K562 (cell line): ENCODE data around the gene GRXCR2. TPM values are rescaled to one million over a fixed set of nuclear protein-coding genes. Genes with fewer than 3 reads are reported as not detected.

ENCODE experiments used
- ATAC-seq: fragments of 200-7000 bp; cut with Tn5 transposase; 3 replicates; pipeline ENCODE4 v1.9.1; 2020; ENCODE audit warnings: moderate library complexity
- BruUV-seq: library from RNA; stranded (reverse); fragments of 400-500 nt; replicated peaks from 2 replicates; lab custom pipeline; 2021; lab: Mats Ljungman, UMichigan
- CTCF ChIA-PET: fragments of 300-600 bp; formaldehyde crosslinking; extraction: SDS; loops from one replicate; lab custom pipeline; 2021; ENCODE audit warnings: low intra/inter-chr PET ratio; lab: Yijun Ruan, JAX
- POLR2A ChIA-PET: fragments of 300-600, 350-650 bp; sonication (Branson Sonifier 250); formaldehyde crosslinking; extraction: SDS; loops from one replicate; lab custom pipeline; 2021; ENCODE audit warnings: antibody characterized with exemption, inconsistent platforms; lab: Yijun Ruan, JAX
- DNase-seq, 4 experiments: peaks; one replicate each; pipeline versions ENCODE4 v3.0.0 to v3.0.0-alpha.2; 2011 to 2018; ENCODE audit warnings: low spot score in 3 of 4, mixed read lengths in 3 of 4; ENCODE audit errors: extremely low read depth in 1 of 4
- FAIRE-seq: peaks from 2 replicates; lab custom pipeline; 2011; peaks lifted over from hg19 to GRCh38; lab: Jason Lieb, UNC
- H2AFZ ChIP-seq: 2 replicates; pipeline ENCODE4 v1.6.0; 2011; ENCODE audit warnings: low read depth, low read length, control low read depth, inconsistent platforms
- H3K27ac ChIP-seq: fragments of 200-600 bp; 3 replicates; pipeline ENCODE4 v1.8.0; 2011; ENCODE audit warnings: low read depth, mild to moderate bottlenecking, control low read depth, inconsistent platforms, low read length, moderate library complexity, mixed read lengths; ENCODE audit errors: extremely low read depth
- H3K27me3 ChIP-seq, 2 experiments: fragments of 300-600 bp in 1 of 2; 2 replicates in 1 of 2; 3 replicates in 1 of 2; pipeline versions ENCODE4 v1.6.0 to v1.8.0; 2011; ENCODE audit warnings: inconsistent platforms in 2 of 2, low read length in 2 of 2, mild to moderate bottlenecking in 1 of 2, mixed read lengths in 1 of 2, moderate library complexity in 1 of 2; ENCODE audit not compliant: control insufficient read depth in 2 of 2, insufficient read depth in 2 of 2
- H3K36me3 ChIP-seq: fragments of 300-600 bp; 3 replicates; pipeline ENCODE4 v1.8.0; 2011; ENCODE audit warnings: mild to moderate bottlenecking, low read length, inconsistent platforms; ENCODE audit not compliant: control insufficient read depth, insufficient read depth
- H3K4me1 ChIP-seq, 2 experiments: fragments of 200-600 bp in 1 of 2; replicated peaks in 1 of 2; 2 replicates in 1 of 2; 3 replicates in 1 of 2; pipeline versions ENCODE4 v1.5.1 to v1.8.0; 2011; ENCODE audit warnings: inconsistent platforms in 2 of 2, low read length in 2 of 2, mild to moderate bottlenecking in 1 of 2, mixed read lengths in 1 of 2, moderate library complexity in 1 of 2; ENCODE audit not compliant: control insufficient read depth in 2 of 2, insufficient read depth in 2 of 2
- H3K4me2 ChIP-seq: 2 replicates; pipeline ENCODE4 v1.6.1; 2011; ENCODE audit warnings: low read length, control low read depth, inconsistent platforms, mixed read lengths; ENCODE audit not compliant: insufficient read depth
- H3K4me3 ChIP-seq: fragments of 200-600 bp; sonication (generic), shearing (Covaris generic); 2 replicates; pipeline ENCODE4 v1.5.1; 2016; ENCODE audit warnings: control low read depth, inconsistent platforms
- H3K79me2 ChIP-seq: fragments of 200-600 bp; 3 replicates; pipeline ENCODE4 v1.8.0; 2011; ENCODE audit warnings: low read length, inconsistent platforms; ENCODE audit not compliant: control insufficient read depth, insufficient read depth
- H3K9ac ChIP-seq, 2 experiments: 2 replicates each; pipeline versions ENCODE4 v1.6.0 to v1.6.1; 2011; ENCODE audit warnings: low read depth in 2 of 2, low read length in 2 of 2, control low read depth in 1 of 2, inconsistent platforms in 1 of 2, mild to moderate bottlenecking in 1 of 2, mixed read lengths in 1 of 2; ENCODE audit not compliant: insufficient read depth in 1 of 2
- H3K9me1 ChIP-seq: one replicate; pipeline ENCODE4 v1.6.0; 2011; ENCODE audit warnings: inconsistent platforms, mild to moderate bottlenecking, low read length, moderate library complexity; ENCODE audit not compliant: control insufficient read depth, insufficient read depth
- H3K9me3 ChIP-seq: replicated peaks from 2 replicates; pipeline ENCODE4 v1.5.1; 2011; ENCODE audit warnings: low read depth, low read length, inconsistent platforms; ENCODE audit not compliant: control insufficient read depth, insufficient read depth
- H4K20me1 ChIP-seq: replicated peaks from 2 replicates; pipeline ENCODE4 v1.6.1; 2011; ENCODE audit warnings: low read length, inconsistent platforms, mixed read lengths; ENCODE audit not compliant: control insufficient read depth, insufficient read depth
- ARID1B ChIP-seq: fragments of 450-650 bp; IDR thresholded peaks from 2 replicates; pipeline ENCODE4 v1.6.1; 2016; ENCODE audit warnings: antibody characterized with exemption, mild to moderate bottlenecking, inconsistent platforms
- CBX1 ChIP-seq: sonication (generic); IDR thresholded peaks from 2 replicates; pipeline ENCODE4 v1.6.1; 2016; ENCODE audit warnings: antibody characterized with exemption, low read depth, mild to moderate bottlenecking
- FOXJ2 ChIP-seq: fragments of 200-800 bp; sonication (Bioruptor generic); IDR thresholded peaks from 2 replicates; pipeline ENCODE4 v1.6.1; 2016; ENCODE audit warnings: missing genetic modification characterization, missing compliant biosample characterization
- HMBOX1 ChIP-seq: sonication (generic); IDR thresholded peaks from 2 replicates; pipeline ENCODE4 v1.6.1; 2016
- JUN ChIP-seq, 2 experiments: sonication (generic) in 1 of 2; formaldehyde crosslinking in 1 of 2; IDR thresholded peaks; 2 replicates each; pipeline versions ENCODE4 v1.6.1 to v1.8.0; 2012 to 2022; ENCODE audit warnings: borderline replicate concordance in 2 of 2, mild to moderate bottlenecking in 2 of 2, improper control_type of control experiment in 1 of 2, low read depth in 1 of 2, low read length in 1 of 2, missing genetic modification reagents in 1 of 2
- JUND ChIP-seq, 2 experiments: IDR thresholded peaks; 2 replicates in 1 of 2; 3 replicates in 1 of 2; pipeline ENCODE4 v1.6.1; 2011; ENCODE audit warnings: borderline replicate concordance in 2 of 2, low read depth in 2 of 2, low read length in 2 of 2, improper control_type of control experiment in 1 of 2, missing biosample characterization in 1 of 2, missing genetic modification characterization in 1 of 2, missing genetic modification reagents in 1 of 2
- POLR2AphosphoS5 ChIP-seq: IDR thresholded peaks from 2 replicates; pipeline ENCODE4 v1.6.1; 2011; ENCODE audit warnings: mild to moderate bottlenecking, low read depth, low read length, moderate library complexity; ENCODE audit not compliant: control insufficient read depth, insufficient read depth
- RBM34 ChIP-seq: fragments of 200-400 bp; formaldehyde crosslinking; IDR thresholded peaks from 2 replicates; pipeline ENCODE4 v1.6.1; 2018; ENCODE audit warnings: low read length, borderline replicate concordance; ENCODE audit not compliant: insufficient read depth
- SMARCA4 ChIP-seq: fragments of 450-650 bp; IDR thresholded peaks from 2 replicates; pipeline ENCODE4 v1.6.1; 2016
- SP1 ChIP-seq: sonication (generic); formaldehyde crosslinking; IDR thresholded peaks from 2 replicates; pipeline ENCODE4 v1.8.1; 2022; ENCODE audit warnings: mild to moderate bottlenecking, missing genetic modification reagents
- THRA ChIP-seq: fragments of 450-650 bp; IDR thresholded peaks from 2 replicates; pipeline ENCODE4 v1.6.1; 2017; ENCODE audit warnings: mild to moderate bottlenecking, moderate library complexity
- ZBTB43 ChIP-seq: sonication (generic); formaldehyde crosslinking; IDR thresholded peaks from 2 replicates; pipeline ENCODE4 v1.8.0; 2023; ENCODE audit warnings: mild to moderate bottlenecking, missing genetic modification reagents
- ZNF3 ChIP-seq: fragments of 250-450 bp; sonication (Bioruptor Pico); IDR thresholded peaks from 2 replicates; pipeline ENCODE4 v1.5.0; 2021; ENCODE audit warnings: mild to moderate bottlenecking, moderate library complexity
- ZNF699 ChIP-seq: fragments of 250-450 bp; sonication (Bioruptor Pico); IDR thresholded peaks from 2 replicates; pipeline ENCODE4 v1.8.0; 2021; ENCODE audit warnings: mild to moderate bottlenecking, moderate library complexity; ENCODE audit not compliant: insufficient replicate concordance
- WGBS: fragments of 100-300 bp; shearing (Covaris generic); methylation state at CpG from one replicate; pipeline ENCODE4 v1.1.6; 2016; ENCODE audit warnings: low coverage, mixed read lengths; ENCODE audit not compliant: insufficient coverage; ENCODE audit errors: missing lambda C conversion rate; 5-methylcytosine and 5-hydroxymethylcytosine counted together
- in situ Hi-C: fragments of 300-500 bp; cut with MboI; formaldehyde crosslinking; loops from 4 replicates; pipeline ENCODE4 v1.15.0; 2018; ENCODE audit warnings: inconsistent platforms, mixed read lengths
- intact Hi-C: fragments of 100-400 bp; cut with micrococcal nuclease; formaldehyde crosslinking; loops from 2 replicates; pipeline ENCODE4 v1.14.2; 2022
- polyA plus RNA-seq, 8 experiments: library from polyadenylated mRNA; depleted of rRNA in 4 of 8; stranded (reverse) in 5 of 8; unstranded in 3 of 8; fragments of >200 nt; fragmentation: Nextera tagmentation in 2 of 8; fragmentation: Illumina TruSeq in 1 of 8; extraction: Ambion mirVana in 2 of 8; extraction: Trizol in 1 of 8; gene quantifications; 2 replicates each; pipeline versions ENCODE4 v1.2.1 to v1.2.3, GENCODE V29; 2011 to 2014; ENCODE audit warnings: inconsistent platforms in 1 of 8, missing spikeins in 1 of 8
- total RNA-seq, 7 experiments: library from RNA; depleted of rRNA in 6 of 7; stranded (reverse); fragments of >200 nt in 6 of 7; fragmentation: Illumina TruSeq in 2 of 7; extraction: Trizol in 2 of 7; gene quantifications; 2 replicates each; pipeline versions ENCODE4 v1.2.1 to v1.2.3, GENCODE V29; 2011 to 2021; ENCODE audit warnings: low replicate concordance in 1 of 7

Gene GRXCR2
- total and polyA plus RNA-seq, 9 of the 15 experiments (the other 6 are each of a cell fraction or from before 2014, with no cell fraction given): not detected

GRCh38 chr5:145848854-145849253 is 24.0 kb downstream of the GRXCR2 start (continued):
- TF ChIP-seq POLR2AphosphoS5 (no peak), RBM34 (no peak)

DNA sequence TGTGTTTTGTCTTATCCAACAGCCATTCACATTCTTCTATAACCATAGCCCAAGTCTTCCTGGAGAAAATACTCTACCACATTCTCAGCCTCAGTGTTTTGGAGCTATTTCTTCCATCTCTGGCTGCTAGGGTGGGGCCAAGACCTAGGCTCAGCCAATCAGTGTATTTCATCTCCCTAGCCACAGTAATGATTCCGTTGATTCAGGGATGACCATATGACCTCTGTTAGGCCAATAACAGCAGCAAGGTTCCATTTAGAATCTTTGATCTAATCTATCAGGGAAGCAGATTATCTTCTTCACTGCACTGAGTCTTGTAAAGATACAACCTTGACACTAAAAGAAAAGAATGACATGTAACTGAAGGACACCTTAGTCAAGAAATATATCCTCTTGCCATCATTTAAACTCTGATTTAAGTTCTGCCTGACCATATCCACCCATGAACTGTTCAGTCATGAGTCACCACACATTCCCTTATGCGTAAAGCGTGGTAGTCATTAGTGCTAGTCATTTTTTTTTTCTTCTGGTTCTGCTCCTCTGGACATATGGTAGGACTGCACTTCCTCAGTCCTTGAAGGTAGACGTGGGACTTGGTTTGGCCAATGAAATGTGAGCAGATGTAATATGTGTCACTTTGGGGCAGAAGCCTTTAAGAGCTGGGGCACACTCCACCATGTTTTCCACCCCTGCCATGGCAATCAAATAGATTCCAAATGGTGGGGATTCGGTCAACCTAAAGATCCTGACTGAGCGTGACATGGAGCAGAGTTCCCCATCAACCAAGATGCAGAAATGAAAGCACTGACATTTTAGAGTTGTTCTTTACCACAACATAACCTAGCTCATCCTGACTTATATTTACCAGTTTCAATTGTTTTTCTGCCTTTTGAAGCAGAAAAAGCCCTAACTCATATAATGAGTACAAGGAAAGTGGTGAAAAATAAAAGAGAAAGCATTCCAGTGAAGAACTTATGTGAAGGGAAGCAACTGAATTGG is 25.0 kb downstream of the GRXCR2 start:
- ChIA-PET POLR2A (interaction anchor here (0.9 to 2.0 kb wide), 2 partner anchors 12 to 13 kb away, joined by 5 to 10 read pairs; partner anchors contain the start of gene PRELID2), CTCF (no interaction called here)
- H3K4me1 ChIP-seq: peaks cover 1 to 32% of the 10 kb centered on the region in 2 experiments; a peak in 3 of 5 replicates
- H3K36me3 ChIP-seq: no peaks in the 10 kb centered on the region
- FAIRE-seq (no peak), ATAC-seq (peak; percentile 64), DNase-seq (peak in 3 of 4 experiments; percentile 34 to 41 (median 35))
- H3K4me3 ChIP-seq: no peak overlapping the region
- no peaks in the 10 kb centered on the region for H3K79me2 ChIP-seq
- no peak overlapping the region for H3K9ac ChIP-seq
- no peak overlapping the region; the same call in 2 of the 3 replicates for H3K27ac ChIP-seq
- H3K4me2 ChIP-seq: no peak overlapping the region; the same call in 1 of the 2 replicates
- H3K27me3 ChIP-seq: no peaks in the 10 kb centered on the region
- in situ Hi-C loops: no loop called here
- whole genome bisulfite sequencing: 45% methylated on average over 6 of the region's 6 CpGs
- H3K9me1 ChIP-seq: no peaks in the 10 kb centered on the region
- BruUV-seq: no TSS peak
- H3K9me3 ChIP-seq: no peaks in the 10 kb centered on the region
- H2AFZ ChIP-seq: peak overlapping the region; percentile 71
- no peaks in the 10 kb centered on the region for H4K20me1 ChIP-seq
- intact Hi-C loops: no loop called here
- TF ChIP-seq SMARCA4: peak; percentile 24; the same call in 1 of the 2 replicates
- TF ChIP-seq ZBTB43 (CRISPR knock-in tag): 0 out of 2 replicates have a peak, but pooled peaks have one; percentile 59
- TF ChIP-seq CBX1: no peak
- peak; percentile 44; the same call in 1 of the 2 replicates for TF ChIP-seq ARID1B
- no peak for TF ChIP-seq FOXJ2
- TF ChIP-seq ZNF699: no peak
- TF ChIP-seq SP1 (CRISPR knock-in tag): peak; percentile 3; the same call in 1 of the 2 replicates
- TF ChIP-seq ZNF3: no peak
- peak; percentile 90 for TF ChIP-seq HMBOX1
- no peak for TF ChIP-seq THRA
- TF ChIP-seq JUN (IDR thresholded peaks at IDR 0.05; ENCODE audit: borderline replicate concordance, low read depth, low read length): peak; percentile 59; the same call in 1 of the 2 replicates
- no peak for TF ChIP-seq JUN (CRISPR knock-in tag; IDR thresholded peaks at IDR 0.05; ENCODE audit: borderline replicate concordance)
- TF ChIP-seq JUND (IDR thresholded peaks at IDR 0.05; ENCODE audit: borderline replicate concordance, low read depth, low read length): peak; percentile 78
- peak; percentile 58; the same call in 1 of the 3 replicates for TF ChIP-seq JUND (tag; IDR thresholded peaks at IDR 0.05; ENCODE audit: borderline replicate concordance, low read depth, low read length)
